IMR-90 (cell line): Measurements from ENCODE around the gene USP20. TPM values are rescaled to one million over a fixed set of nuclear protein-coding genes. Genes with fewer than 3 reads are reported as not detected.
A peak's percentile ranks its signal among the peaks of the same experiment; 100 is the strongest.

Experiments
- ATAC-seq: fragments of 200-7000 bp; cut with Tn5 transposase; 2 replicates; pipeline ENCODE4 v1.9.1; 2020; ENCODE audit warnings: low read depth, mild to moderate bottlenecking, moderate library complexity
- BruUV-seq: library from RNA; stranded (reverse); fragments of 400-500 nt; replicated peaks from 2 replicates; lab custom pipeline; 2021; lab: Mats Ljungman, UMichigan
- CTCF ChIA-PET: fragments of 300-600 bp; formaldehyde crosslinking; extraction: SDS; loops from one replicate; lab custom pipeline; 2021; ENCODE audit warnings: antibody characterized with exemption; lab: Yijun Ruan, JAX
- POLR2A ChIA-PET: fragments of 300-600 bp; sonication (Branson Sonifier 250); formaldehyde crosslinking; loops from one replicate; lab custom pipeline; 2022; ENCODE audit warnings: antibody characterized with exemption; ENCODE audit not compliant: unreplicated experiment; lab: Charles Lee
- DNase-seq: peaks from one replicate; pipeline ENCODE4 v3.0.0; 2013
- H2AFZ ChIP-seq: replicated peaks from 2 replicates; pipeline ENCODE3; 2013; ENCODE audit warnings: low read length, mild to moderate bottlenecking; ENCODE audit not compliant: poor library complexity
- H2AK5ac ChIP-seq: 2 replicates; pipeline ENCODE4 v1.6.1; 2013; ENCODE audit warnings: low read depth, low read length, inconsistent platforms
- H2AK9ac ChIP-seq: replicated peaks from 2 replicates; pipeline ENCODE3; 2013; ENCODE audit warnings: mild to moderate bottlenecking, low read depth, low read length, moderate library complexity; ENCODE audit not compliant: poor library complexity
- H2BK120ac ChIP-seq: 2 replicates; pipeline ENCODE4 v1.6.1; 2013; ENCODE audit warnings: low read depth, low read length, inconsistent platforms
- H2BK15ac ChIP-seq: 3 replicates; pipeline ENCODE4 v1.6.1; 2013; ENCODE audit warnings: low read depth, low read length, inconsistent platforms
- H2BK20ac ChIP-seq: 2 replicates; pipeline ENCODE4 v1.6.1; 2013; ENCODE audit warnings: low read depth, mild to moderate bottlenecking, inconsistent platforms, low read length, moderate library complexity
- H2BK5ac ChIP-seq: 2 replicates; pipeline ENCODE4 v1.6.1; 2013; ENCODE audit warnings: mild to moderate bottlenecking, low read depth, low read length, inconsistent platforms; ENCODE audit not compliant: poor library complexity, severe bottlenecking
- H3K14ac ChIP-seq: replicated peaks from 2 replicates; pipeline ENCODE4 v1.6.1; 2013; ENCODE audit warnings: low read depth, low read length, inconsistent platforms
- H3K18ac ChIP-seq: 2 replicates; pipeline ENCODE4 v1.6.1; 2013; ENCODE audit warnings: low read depth, low read length, control low read depth
- H3K23ac ChIP-seq: 2 replicates; pipeline ENCODE4 v1.6.1; 2013; ENCODE audit warnings: low read depth, low read length, inconsistent platforms
- H3K27ac ChIP-seq: 2 replicates; pipeline ENCODE4 v1.5.1; 2013; ENCODE audit warnings: mild to moderate bottlenecking, control low read depth, low read length; ENCODE audit not compliant: insufficient read depth
- H3K27me3 ChIP-seq: 2 replicates; pipeline ENCODE4 v1.6.1; 2013; ENCODE audit warnings: low read length; ENCODE audit not compliant: control insufficient read depth, insufficient read depth
- H3K36me3 ChIP-seq: 2 replicates; pipeline ENCODE4 v1.6.1; 2013; ENCODE audit warnings: low read length, mixed read lengths; ENCODE audit not compliant: control insufficient read depth, insufficient read depth
- H3K4ac ChIP-seq: 2 replicates; pipeline ENCODE4 v1.6.1; 2013; ENCODE audit warnings: low read depth, low read length, inconsistent platforms
- H3K4me1 ChIP-seq: 2 replicates; pipeline ENCODE4 v1.6.1; 2013; ENCODE audit warnings: low read length, mixed read lengths; ENCODE audit not compliant: control insufficient read depth, insufficient read depth
- H3K4me2 ChIP-seq: 2 replicates; pipeline ENCODE4 v1.6.1; 2013; ENCODE audit warnings: low read depth, mild to moderate bottlenecking, control low read depth, low read length, moderate library complexity
- H3K4me3 ChIP-seq: 2 replicates; pipeline ENCODE4 v1.5.1; 2013; ENCODE audit warnings: low read depth, mild to moderate bottlenecking, control low read depth, low read length, moderate library complexity; ENCODE audit not compliant: insufficient read depth
- H3K56ac ChIP-seq: 2 replicates; pipeline ENCODE4 v1.6.1; 2013; ENCODE audit warnings: low read length, inconsistent platforms; ENCODE audit not compliant: insufficient read depth; ENCODE audit errors: extremely low read depth
- H3K79me1 ChIP-seq, 2 experiments: 2 replicates each; pipeline ENCODE4 v1.6.1; 2013; ENCODE audit warnings: low read length in 2 of 2, inconsistent platforms in 1 of 2, low read depth in 1 of 2
- H3K9ac ChIP-seq: 2 replicates; pipeline ENCODE4 v1.6.1; 2013; ENCODE audit warnings: low read depth, low read length, control low read depth
- H3K9me1 ChIP-seq: 2 replicates; pipeline ENCODE4 v1.6.1; 2013; ENCODE audit warnings: low read length, inconsistent platforms; ENCODE audit not compliant: insufficient read depth
- H3K9me3 ChIP-seq: 2 replicates; pipeline ENCODE4 v1.6.1; 2013; ENCODE audit warnings: low read length; ENCODE audit not compliant: control insufficient read depth, insufficient read depth
- H4K20me1 ChIP-seq: 2 replicates; pipeline ENCODE4 v1.6.1; 2013; ENCODE audit warnings: low read length, inconsistent platforms; ENCODE audit not compliant: insufficient read depth
- H4K5ac ChIP-seq: 2 replicates; pipeline ENCODE4 v1.6.1; 2013; ENCODE audit warnings: mild to moderate bottlenecking, low read depth, low read length, control low read depth
- H4K8ac ChIP-seq, 2 experiments: 2 replicates each; pipeline ENCODE4 v1.6.1; 2013; ENCODE audit warnings: low read depth in 2 of 2, low read length in 2 of 2, control low read depth in 1 of 2, inconsistent platforms in 1 of 2
- H4K91ac ChIP-seq: 2 replicates; pipeline ENCODE4 v1.6.1; 2013; ENCODE audit warnings: low read depth, low read length, inconsistent platforms; ENCODE audit not compliant: insufficient read depth
- BHLHE40 ChIP-seq: fragments of 150-350 bp; IDR thresholded peaks from 2 replicates; pipeline ENCODE4 v1.6.1; 2016; ENCODE audit warnings: mild to moderate bottlenecking, low read depth, low read length
- CEBPB ChIP-seq: IDR thresholded peaks from 2 replicates; pipeline ENCODE4 v1.6.1; 2012; ENCODE audit warnings: low read depth, low read length, improper control_type of control experiment
- CHD1 ChIP-seq: IDR thresholded peaks from 2 replicates; pipeline ENCODE4 v1.6.1; 2012; ENCODE audit warnings: low read depth, low read length, improper control_type of control experiment
- ELK1 ChIP-seq: fragments of 150-350 bp; IDR thresholded peaks from 2 replicates; pipeline ENCODE4 v1.6.1; 2016; ENCODE audit warnings: low read depth, mild to moderate bottlenecking, low read length, moderate library complexity, borderline replicate concordance
- FOS ChIP-seq: fragments of 150-350 bp; IDR thresholded peaks from 2 replicates; pipeline ENCODE4 v1.6.1; 2016; ENCODE audit warnings: low read depth, low read length
- MAFK ChIP-seq: IDR thresholded peaks from 2 replicates; pipeline ENCODE4 v1.6.1; 2012; ENCODE audit warnings: low read depth, low read length, improper control_type of control experiment
- MAZ ChIP-seq: IDR thresholded peaks from 2 replicates; pipeline ENCODE4 v1.6.1; 2012; ENCODE audit warnings: low read depth, mild to moderate bottlenecking, low read length, improper control_type of control experiment, moderate library complexity, borderline replicate concordance
- MXI1 ChIP-seq: IDR thresholded peaks from 2 replicates; pipeline ENCODE4 v1.6.1; 2012; ENCODE audit warnings: low read depth, mild to moderate bottlenecking, low read length, moderate library complexity, borderline replicate concordance
- NFE2L2 ChIP-seq: fragments of 150-350 bp; IDR thresholded peaks from 2 replicates; pipeline ENCODE4 v1.6.1; 2016; ENCODE audit warnings: low read depth, mild to moderate bottlenecking, low read length
- POLR2A ChIP-seq: IDR thresholded peaks from 2 replicates; pipeline ENCODE4 v1.6.1; 2012; ENCODE audit warnings: mild to moderate bottlenecking, low read depth, low read length
- RAD21 ChIP-seq: IDR thresholded peaks from 2 replicates; pipeline ENCODE4 v1.6.1; 2012; ENCODE audit warnings: low read length, improper control_type of control experiment
- RCOR1 ChIP-seq: IDR thresholded peaks from 2 replicates; pipeline ENCODE4 v1.6.1; 2012; ENCODE audit warnings: mild to moderate bottlenecking, low read length, improper control_type of control experiment; ENCODE audit not compliant: insufficient replicate concordance
- RFX5 ChIP-seq: IDR thresholded peaks from 2 replicates; pipeline ENCODE4 v1.8.0; 2012; ENCODE audit warnings: low read depth, mild to moderate bottlenecking, low read length, moderate library complexity
- SMC3 ChIP-seq: fragments of 150-350 bp; IDR thresholded peaks from 2 replicates; pipeline ENCODE4 v1.6.1; 2016; ENCODE audit warnings: low read depth, mild to moderate bottlenecking, antibody characterized with exemption, low read length, moderate library complexity
- WGBS, 2 experiments: methylation state at CpG; one replicate each; pipeline versions ENCODE4 v1.1.5 to v1.1.7; 2013; ENCODE audit warnings: missing lambda C conversion rate in 2 of 2; ENCODE audit not compliant: insufficient read length in 1 of 2; ENCODE audit errors: extremely low coverage in 2 of 2; 5-methylcytosine and 5-hydroxymethylcytosine counted together
- dilution Hi-C: fragments of 300-500 bp; cut with HindIII; formaldehyde crosslinking; loops from one replicate; pipeline ENCODE4 v1.14.3; 2018; ENCODE audit warnings: low sequenced_read_pairs; ENCODE audit not compliant: unreplicated experiment
- in situ Hi-C: fragments of 300-500 bp; cut with MboI; formaldehyde crosslinking; loops from 3 replicates; pipeline ENCODE4 v1.14.3; 2019; ENCODE audit warnings: low sequenced_read_pairs, inconsistent platforms, mixed read lengths
- intact Hi-C: fragments of 100-400 bp; cut with micrococcal nuclease; formaldehyde crosslinking; loops from 2 replicates; pipeline ENCODE4 v1.10.0; 2022
- polyA plus RNA-seq, 3 experiments: library from polyadenylated mRNA; depleted of rRNA; stranded (reverse); fragments of >200 nt; gene quantifications; 2 replicates each; pipeline ENCODE4 v1.2.3, GENCODE V29; 2012; ENCODE audit warnings: low replicate concordance in 1 of 3
- total RNA-seq: library from RNA; depleted of rRNA; stranded (reverse); fragments of >200 nt; gene quantifications from 2 replicates; pipeline ENCODE4 v1.2.3, GENCODE V29; 2012
- TF ChIP-seq, protein P1 (sequence below): fragments of 150-350 bp; IDR thresholded peaks from 2 replicates; pipeline ENCODE4 v1.6.1; 2017; ENCODE audit warnings: mild to moderate bottlenecking, antibody characterized with exemption, low read length, low read depth

The USP20 gene
- total and polyA plus RNA-seq, 2 of the 4 experiments (the other 2 are of a cell fraction): 3.8 to 21.6 TPM

- peaks cover 4% of the 10 kb centered on the region for H3K4me1 ChIP-seq
- intact Hi-C loops: no loop called here
- peak; percentile 94 for TF ChIP-seq FOS
- no peak for TF ChIP-seq RFX5
- TF ChIP-seq, protein P1, sequence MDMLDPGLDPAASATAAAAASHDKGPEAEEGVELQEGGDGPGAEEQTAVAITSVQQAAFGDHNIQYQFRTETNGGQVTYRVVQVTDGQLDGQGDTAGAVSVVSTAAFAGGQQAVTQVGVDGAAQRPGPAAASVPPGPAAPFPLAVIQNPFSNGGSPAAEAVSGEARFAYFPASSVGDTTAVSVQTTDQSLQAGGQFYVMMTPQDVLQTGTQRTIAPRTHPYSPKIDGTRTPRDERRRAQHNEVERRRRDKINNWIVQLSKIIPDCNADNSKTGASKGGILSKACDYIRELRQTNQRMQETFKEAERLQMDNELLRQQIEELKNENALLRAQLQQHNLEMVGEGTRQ: peak; percentile 76
- TF ChIP-seq ELK1: no peak
- TF ChIP-seq POLR2A: no peak
- TF ChIP-seq RCOR1: peak; percentile 80
- peak; percentile 71 for TF ChIP-seq CEBPB
- TF ChIP-seq NFE2L2: peak; percentile 95
- TF ChIP-seq MAZ: no peak
- peak; percentile 87 for TF ChIP-seq MAFK
- peak; percentile 34; the same call in 1 of the 2 replicates for TF ChIP-seq RAD21
- TF ChIP-seq BHLHE40: peak; percentile 87
- no peak; the same call in 1 of the 2 replicates for TF ChIP-seq CHD1
- peak; percentile 91; the same call in 1 of the 2 replicates for TF ChIP-seq MXI1
- no peak for TF ChIP-seq SMC3
Observed at GRCh38 chr9:129910628-129911567, 75.6 kb downstream of the USP20 start.

More at GRCh38 chr9:129910628-129911567, 75.6 kb downstream of the USP20 start:
- Histone ChIP-seq H2AK9ac (no peak overlapping the region), H3K18ac (peak overlapping the region; percentile 12; the same call in 1 of the 2 replicates), H2AK5ac (peak overlapping the region; percentile 77), H2BK5ac (no peak overlapping the region), H3K23ac (no peak overlapping the region), H3K9me3 (no peaks in the 10 kb centered on the region), H3K4me3 (no peak overlapping the region), H3K9me1 (peaks cover 7% of the 10 kb centered on the region; the same call in 1 of the 2 replicates), H2BK15ac (no peak overlapping the region), H3K4ac (no peak overlapping the region; the same call in 1 of the 2 replicates), H3K56ac (no peak overlapping the region), H4K20me1 (no peaks in the 10 kb centered on the region), H4K8ac (no peak overlapping the region), H4K91ac (no peak overlapping the region), H2AFZ (no peak overlapping the region), H3K4me2 (no peak overlapping the region), H2BK20ac (no peak overlapping the region), H4K5ac (no peak overlapping the region), H3K27me3 (no peaks in the 10 kb centered on the region), H2BK120ac (no peak overlapping the region), H3K14ac (no peak overlapping the region), H3K9ac (no peak overlapping the region), H3K27ac (no peak overlapping the region), H3K79me1 (no peaks in the 10 kb centered on the region), H3K36me3 (peaks cover 6% of the 10 kb centered on the region)
- CTCF ChIA-PET: interaction anchor here (0.6 to 1.1 kb wide), 2 partner anchors 100 to 106 kb away, joined by 3 to 4 read pairs; no protein-coding TSS in a partner anchor
- peak; percentile 100 for DNase-seq
- WGBS, 2 experiments: 100% methylated on average over 4 of the region's 15 CpGs; no CpG with 5 or more reads in 1 of the 2 experiments
- no TSS peak for BruUV-seq
- dilution Hi-C loops: no loop called here
- POLR2A ChIA-PET: no interaction called here
- in situ Hi-C loops: no loop called here
- peak; percentile 97 for ATAC-seq
